A673 (cell line): ENCODE measurements around the gene TWIST1. TPM values are rescaled to one million over a fixed set of nuclear protein-coding genes. Genes with fewer than 3 reads are reported as not detected.

Experiments used
- BruUV-seq: library from RNA; stranded (reverse); fragments of 400-500 nt; replicated peaks from 2 replicates; lab custom pipeline; 2021; lab: Mats Ljungman, UMichigan
- CTCF ChIA-PET: fragments of 300-600 bp; sonication (Branson Sonifier 250); formaldehyde crosslinking; loops from one replicate; lab custom pipeline; 2022; ENCODE audit warnings: antibody characterized with exemption; lab: Charles Lee
- POLR2A ChIA-PET: fragments of 300-600 bp; sonication (Branson Sonifier 250); formaldehyde crosslinking; loops from one replicate; lab custom pipeline; 2022; ENCODE audit warnings: antibody characterized with exemption; ENCODE audit not compliant: low non-redundant PET; lab: Charles Lee
- DNase-seq: peaks from one replicate; pipeline ENCODE4 v3.0.0-alpha.2; 2015; ENCODE audit warnings: low spot score
- H3K27ac ChIP-seq: fragments of 200-600 bp; sonication (generic); 2 replicates; pipeline ENCODE4 v1.5.1; 2016; ENCODE audit warnings: mixed run types, low read depth, mild to moderate bottlenecking, mixed read lengths, antibody characterized with exemption, low read length; ENCODE audit not compliant: poor library complexity, severe bottlenecking
- H3K27me3 ChIP-seq: fragments of 200-600 bp; sonication (generic); replicated peaks from 2 replicates; pipeline ENCODE4 v1.6.1; 2017; ENCODE audit warnings: mixed run types, low read depth, mild to moderate bottlenecking, mixed read lengths, antibody characterized with exemption, low read length; ENCODE audit not compliant: insufficient read depth, poor library complexity
- H3K36me3 ChIP-seq: fragments of 200-600 bp; sonication (generic); 2 replicates; pipeline ENCODE4 v1.6.1; 2016; ENCODE audit warnings: mixed run types, mild to moderate bottlenecking, mixed read lengths, antibody characterized with exemption, low read length; ENCODE audit not compliant: insufficient read depth, poor library complexity, severe bottlenecking
- H3K4me1 ChIP-seq: fragments of 200-600 bp; sonication (generic); 2 replicates; pipeline ENCODE4 v1.6.1; 2017; ENCODE audit warnings: mixed run types, mild to moderate bottlenecking, mixed read lengths, antibody characterized with exemption, low read length; ENCODE audit not compliant: insufficient read depth, poor library complexity, severe bottlenecking
- H3K4me3 ChIP-seq: fragments of 200-600 bp; sonication (generic); 2 replicates; pipeline ENCODE4 v1.5.1; 2016; ENCODE audit warnings: low read depth, mixed run types, mild to moderate bottlenecking, mixed read lengths, low read length; ENCODE audit not compliant: poor library complexity, severe bottlenecking
- H3K9me3 ChIP-seq: fragments of 200-600 bp; sonication (generic); 2 replicates; pipeline ENCODE4 v1.6.1; 2016; ENCODE audit warnings: mixed run types, low read depth, mild to moderate bottlenecking, mixed read lengths, antibody characterized with exemption, low read length; ENCODE audit not compliant: poor library complexity, severe bottlenecking
- CTCF ChIP-seq: fragments of 300-800, 200-600 bp; sonication (generic); conservative IDR thresholded peaks from 2 replicates; pipeline ENCODE4 v1.5.1; 2017; ENCODE audit warnings: low read depth, mild to moderate bottlenecking, antibody characterized with exemption, low read length, moderate library complexity, mixed read lengths
- EZH2 ChIP-seq: fragments of 200-600 bp; sonication (generic); IDR thresholded peaks from 2 replicates; pipeline ENCODE4 v1.6.1; 2017; ENCODE audit warnings: borderline replicate concordance, low read depth, mild to moderate bottlenecking, mixed read lengths, antibody characterized with exemption, low read length; ENCODE audit not compliant: poor library complexity, severe bottlenecking
- intact Hi-C: fragments of 100-400 bp; cut with micrococcal nuclease; formaldehyde crosslinking; loops from one replicate; pipeline ENCODE4 v1.10.0; 2022; ENCODE audit not compliant: unreplicated experiment
- total RNA-seq: library from RNA; stranded (reverse); gene quantifications from 2 replicates; pipeline ENCODE4 v1.2.3, GENCODE V29; 2021

Gene TWIST1
- total RNA-seq, 1 experiment from 2014 or later, result 41.6 TPM

GRCh38 chr7:19139706-19140327 is 22.4 kb upstream of the TWIST1 start:
- POLR2A ChIA-PET, result no interaction called here
- Histone ChIP-seq H3K27me3 (no peaks in the 10 kb centered on the region), H3K27ac (no peak overlapping the region), H3K4me3 (no peak overlapping the region), H3K4me1 (no peaks in the 10 kb centered on the region), H3K9me3 (no peaks in the 10 kb centered on the region), H3K36me3 (no peaks in the 10 kb centered on the region)
- DNase-seq, result no peak
- CTCF ChIA-PET, result no interaction called here
- no peak for TF ChIP-seq EZH2
- no peak for TF ChIP-seq CTCF
- intact Hi-C loops, result no loop called here
- no TSS peak for BruUV-seq

GRCh38 chr7:19133886-19134285 is 16.4 kb upstream of the TWIST1 start:
- POLR2A ChIA-PET, result no interaction called here
- Histone ChIP-seq H3K4me3 (no peak overlapping the region), H3K27me3 (no peaks in the 10 kb centered on the region), H3K27ac (no peak overlapping the region), H3K9me3 (no peaks in the 10 kb centered on the region), H3K36me3 (no peaks in the 10 kb centered on the region), H3K4me1 (peaks cover 7% of the 10 kb centered on the region)
- BruUV-seq, result no TSS peak
- TF ChIP-seq CTCF (no peak), EZH2 (no peak)
- CTCF ChIA-PET, result no interaction called here
- DNase-seq, result no peak
- intact Hi-C loops, result no loop called here

GRCh38 chr7:19133390-19133789 is 16.0 kb upstream of the TWIST1 start:
- intact Hi-C loops, result no loop called here
- Histone ChIP-seq H3K36me3 (no peaks in the 10 kb centered on the region), H3K4me3 (no peak overlapping the region), H3K4me1 (peaks cover 7% of the 10 kb centered on the region), H3K9me3 (no peaks in the 10 kb centered on the region), H3K27me3 (no peaks in the 10 kb centered on the region), H3K27ac (no peak overlapping the region)
- CTCF ChIA-PET, result no interaction called here
- POLR2A ChIA-PET, result no interaction called here
- no TSS peak for BruUV-seq
- DNase-seq, result no peak
- TF ChIP-seq EZH2 (no peak), CTCF (no peak)
